ENCODE measurements around the gene POLR1A.

- TF ChIP-seq CTCF (IDR thresholded peaks at IDR 0.05; ENCODE audit: low read depth, low read length), result no peak
- TF ChIP-seq MYC (IDR thresholded peaks at IDR 0.05; ENCODE audit: low read depth, low read length), result no peak
- TF ChIP-seq POLR2A (IDR thresholded peaks at IDR 0.05; ENCODE audit: extremely low read depth, insufficient read length), result no peak
These were observed 65.6 kb downstream of the POLR1A start for GRCh38 chr2:86039963-86040655.

Measured in NB4 (cell line).